NCI-H187 treated with DMSO at 0.1 percent for 48 hours (cell line): ENCODE measurements around the gene ENDOD1.

Experiments
- DNase-seq: peaks from one replicate; lab custom pipeline; 2025; lab: John Stamatoyannopoulos, UW

ENDOD1 gene

GRCh38 chr11:95170294-95170693, 80.6 kb downstream of the ENDOD1 start:
- no peak for DNase-seq

GRCh38 chr11:95175818-95176380, 86.3 kb downstream of the ENDOD1 start:
- no peak for DNase-seq
